ENCODE measurements around the gene OR5V1.
"Not testable (repeated sequence)": the region's sequence is repeated elsewhere in the genome, so short reads cannot be mapped to it uniquely, and the experiment has no call there.

Gene OR5V1

GRCh38 chr6:29368765-29369164, at the start of gene OR5V1:
Gene OR5V1 (minus strand): TSS chr6:29368865. CDS start chr6:29356195, 12,670 bp downstream.
- no peak for FAIRE-seq

- no peak for FAIRE-seq
These were observed 45.9 kb upstream of the OR5V1 start, which contains the start of gene OR12D1 for GRCh38 chr6:29414588-29414987. Gene OR12D1 (plus strand): TSS chr6:29414928.

GRCh38 chr6:29403801-29404200, 35.1 kb upstream of the OR5V1 start:
- no peak for FAIRE-seq

GRCh38 chr6:29399525-29399924, 30.9 kb upstream of the OR5V1 start:
- FAIRE-seq: no peak

GRCh38 chr6:29395331-29395730, 26.7 kb upstream of the OR5V1 start, which contains the start of gene OR12D2:
Gene OR12D2 (plus strand): TSS chr6:29395631. CDS start chr6:29396700, 1,069 bp downstream.
- FAIRE-seq: no peak

- FAIRE-seq: no peak
These were observed 19.9 kb upstream of the OR5V1 start for GRCh38 chr6:29388533-29388932.

GRCh38 chr6:29376003-29376402, 7.3 kb upstream of the OR5V1 start:
- no peak for FAIRE-seq

GRCh38 chr6:29375191-29375590, 6.5 kb upstream of the OR5V1 start, which contains the start of gene OR12D3:
Gene OR12D3 (minus strand): TSS chr6:29375291. CDS start chr6:29375287, 4 bp downstream.
- FAIRE-seq: no peak

- no peak for FAIRE-seq
These were observed 13.1 kb downstream of the OR5V1 start for GRCh38 chr6:29355603-29356002.

- FAIRE-seq: no peak
These were observed 13.7 kb downstream of the OR5V1 start for GRCh38 chr6:29354980-29355379.

GRCh38 chr6:29349348-29349747, 19.3 kb downstream of the OR5V1 start:
- not testable (repeated sequence) for FAIRE-seq

- no peak for FAIRE-seq
These were observed 23.3 kb downstream of the OR5V1 start for GRCh38 chr6:29345380-29345779.

GRCh38 chr6:29336269-29336668, 32.4 kb downstream of the OR5V1 start:
- no peak for FAIRE-seq

GRCh38 chr6:29332676-29333075, 36.0 kb downstream of the OR5V1 start:
- FAIRE-seq: no peak

GRCh38 chr6:29325777-29326176, 42.9 kb downstream of the OR5V1 start:
- FAIRE-seq: no peak

- not testable (repeated sequence) for FAIRE-seq
These were observed 45.3 kb downstream of the OR5V1 start for GRCh38 chr6:29323332-29323731.

GRCh38 chr6:29319931-29320330, 48.7 kb downstream of the OR5V1 start:
- no peak for FAIRE-seq

Measured in colon (tissue), 2 donors.